ENCODE data around the gene ST8SIA1. TPM values are rescaled to one million over a fixed set of nuclear protein-coding genes. Genes with fewer than 3 reads are reported as not detected.

ST8SIA1 gene
- total and polyA plus RNA-seq, 10 donors = 1.7 to 12.2 (median 5.0) TPM

GRCh38 chr12:22374508-22374907 is 40.0 kb upstream of the ST8SIA1 start:
- WGBS, 5 donors = 15 to 30% (median 23%) methylated on average over 2 of the region's 2 CpGs
- H3K9me3 ChIP-seq = peaks cover 0 to 3% (median 0%) of the 10 kb centered on the region in 8 donors

GRCh38 chr12:22372277-22372837 is 37.9 kb upstream of the ST8SIA1 start:
- Histone ChIP-seq H3K27ac (no peak overlapping the region), H3K4me1 (peaks cover 0 to 14% (median 0%) of the 10 kb centered on the region in 6 donors), H3K9me3 (peaks cover 0 to 15% (median 10%) of the 10 kb centered on the region in 8 donors), H3K4me3 (no peak overlapping the region), H3K27me3 (replicated peaks in 1 of 7) (no peaks in the 10 kb centered on the region), H3K36me3 (no peaks in the 10 kb centered on the region)
- DNase-seq = no peak
- intact Hi-C loops (cut with DNase I; ENCODE audit: low total_unique reads) = no loop called here
- no peak for TF ChIP-seq CTCF (IDR thresholded peaks at IDR 0.05 in 8 of 11, conservative IDR thresholded peaks at IDR 0.05 in 3 of 11)
- no peak for TF ChIP-seq POLR2A (IDR thresholded peaks at IDR 0.05)
- TF ChIP-seq POLR2AphosphoS5 (IDR thresholded peaks at IDR 0.05) = no peak

More at GRCh38 chr12:22374508-22374907, 40.0 kb upstream of the ST8SIA1 start:
- intact Hi-C loops (cut with DNase I; ENCODE audit: low total_unique reads) = no loop called here
- DNase-seq = no peak
- Histone ChIP-seq H3K27me3 (replicated peaks in 1 of 7) (no peaks in the 10 kb centered on the region), H3K36me3 (no peaks in the 10 kb centered on the region), H3K4me3 (no peak overlapping the region), H3K4me1 (peaks cover 0 to 14% (median 0%) of the 10 kb centered on the region in 6 donors), H3K27ac (no peak overlapping the region)
- TF ChIP-seq CTCF (IDR thresholded peaks at IDR 0.05 in 8 of 11, conservative IDR thresholded peaks at IDR 0.05 in 3 of 11) (no peak), POLR2A (IDR thresholded peaks at IDR 0.05) (no peak), POLR2AphosphoS5 (IDR thresholded peaks at IDR 0.05) (no peak)

GRCh38 chr12:22366181-22366580 is 31.7 kb upstream of the ST8SIA1 start:
- TF ChIP-seq CTCF (IDR thresholded peaks at IDR 0.05 in 8 of 11, conservative IDR thresholded peaks at IDR 0.05 in 3 of 11) = no peak
- no peak for TF ChIP-seq POLR2A (IDR thresholded peaks at IDR 0.05)
- TF ChIP-seq POLR2AphosphoS5 (IDR thresholded peaks at IDR 0.05) = no peak
- intact Hi-C loops (cut with DNase I; ENCODE audit: low total_unique reads) = no loop called here
- H3K9me3 ChIP-seq = peaks cover 0 to 17% (median 12%) of the 10 kb centered on the region in 8 donors

GRCh38 chr12:22361785-22362184 is 27.3 kb upstream of the ST8SIA1 start:
- WGBS, 5 donors = 65 to 87% (median 84%) methylated on average over 4 of the region's 4 CpGs
- no peaks in the 10 kb centered on the region for H3K9me3 ChIP-seq
- no peak overlapping the region for H3K27ac ChIP-seq
- no peak for TF ChIP-seq POLR2AphosphoS5 (IDR thresholded peaks at IDR 0.05)
- no peak for TF ChIP-seq CTCF (IDR thresholded peaks at IDR 0.05 in 8 of 11, conservative IDR thresholded peaks at IDR 0.05 in 3 of 11)
- no peak for TF ChIP-seq POLR2A (IDR thresholded peaks at IDR 0.05)
- H3K36me3 ChIP-seq = no peaks in the 10 kb centered on the region
- no peaks in the 10 kb centered on the region for H3K27me3 ChIP-seq (replicated peaks in 1 of 7)
- peak; percentile 60 for DNase-seq
- no peak overlapping the region for H3K4me3 ChIP-seq
- H3K4me1 ChIP-seq = no peaks in the 10 kb centered on the region
- intact Hi-C loops (cut with DNase I; ENCODE audit: low total_unique reads) = no loop called here

More at GRCh38 chr12:22366181-22366580, 31.7 kb upstream of the ST8SIA1 start:
- Histone ChIP-seq H3K27ac (no peak overlapping the region), H3K4me1 (no peaks in the 10 kb centered on the region), H3K27me3 (replicated peaks in 1 of 7) (no peaks in the 10 kb centered on the region), H3K36me3 (no peaks in the 10 kb centered on the region), H3K4me3 (no peak overlapping the region)
- WGBS, 5 donors = 72 to 88% (median 87%) methylated on average over 5 of the region's 5 CpGs
- no peak for DNase-seq
